Stomach (tissue), 9 donors: ENCODE results near the gene RAB3GAP2. TPM values are rescaled to one million over a fixed set of nuclear protein-coding genes. Genes with fewer than 3 reads are reported as not detected.
"Not testable (repeated sequence)": the region's sequence is repeated elsewhere in the genome, so short reads cannot be mapped to it uniquely, and the experiment has no call there.

ENCODE experiments used
- DNase-seq, 2 donors: peaks; one replicate each; pipeline versions ENCODE4 v3.0.0 to v3.0.0-alpha.2; 2013 to 2019
- H3K27ac ChIP-seq, 5 donors: fragments of 200-600 bp in 4 of 5; sonication (generic) in 4 of 5; one replicate each; pipeline ENCODE4 v1.5.1; 2013 to 2019; ENCODE audit warnings: mild to moderate bottlenecking in 1 of 5, moderate library complexity in 1 of 5
- H3K27me3 ChIP-seq, 3 donors: fragments of 200-600 bp; sonication (generic); one replicate each; pipeline ENCODE4 v1.5.1; 2017 to 2019; ENCODE audit warnings: mixed run types in 1 of 3
- H3K36me3 ChIP-seq, 4 donors: fragments of 200-600 bp; sonication (generic); 1 replicate in 3 of 4; 2 replicates in 1 of 4; pipeline ENCODE4 v1.5.1; 2016 to 2019
- H3K4me1 ChIP-seq, 4 donors: fragments of 200-600 bp; sonication (generic); one replicate each; pipeline ENCODE4 v1.5.1; 2016 to 2019
- H3K4me3 ChIP-seq, 4 donors: fragments of 200-600 bp; sonication (generic) in 3 of 4; one replicate each; pipeline ENCODE4 v1.5.1; 2016 to 2019; ENCODE audit warnings: mild to moderate bottlenecking in 1 of 4
- H3K9me3 ChIP-seq, 4 donors: fragments of 200-600 bp; sonication (generic); one replicate each; pipeline ENCODE4 v1.5.1; 2016 to 2019
- CTCF ChIP-seq, 7 experiments: fragments of 450-650 bp in 4 of 7; fragments of 200-600 bp in 3 of 7; sonication (generic) in 3 of 7; IDR thresholded peaks; one replicate each; pipeline ENCODE4 v1.5.1; 2016 to 2019; ENCODE audit warnings: antibody characterized with exemption in 7 of 7, control low read depth in 2 of 7, mild to moderate bottlenecking in 1 of 7
- EP300 ChIP-seq: sonication (generic); formaldehyde crosslinking; IDR thresholded peaks from one replicate; pipeline ENCODE4 v1.6.1; 2017; ENCODE audit warnings: antibody characterized with exemption
- POLR2A ChIP-seq, 4 donors: fragments of 450-650 bp; IDR thresholded peaks; one replicate each; pipeline ENCODE4 v1.6.1; 2016; ENCODE audit warnings: antibody characterized with exemption in 4 of 4, control low read depth in 2 of 4, mild to moderate bottlenecking in 1 of 4, moderate library complexity in 1 of 4
- POLR2AphosphoS5 ChIP-seq, 3 donors: sonication (generic); formaldehyde crosslinking; IDR thresholded peaks; one replicate each; pipeline ENCODE4 v1.6.1; 2016; ENCODE audit warnings: antibody characterized with exemption in 3 of 3
- WGBS, 5 donors: extraction: QIAGEN DNeasy Blood & Tissue Kit in 3 of 5; methylation state at CpG; one replicate each; pipeline versions ENCODE4 v1.1.5 to v1.1.7; 2013 to 2018; 5-methylcytosine and 5-hydroxymethylcytosine counted together
- intact Hi-C: fragments of 100-400 bp; cut with DNase I; formaldehyde crosslinking; loops from one replicate; pipeline ENCODE4 v1.15.1; 2023; ENCODE audit warnings: low total_unique reads
- polyA plus RNA-seq, 3 donors: library from polyadenylated mRNA; stranded (reverse); fragments of 200-250 nt; gene quantifications; one replicate each; pipeline ENCODE4 v1.2.3, GENCODE V29; 2013
- total RNA-seq, 5 donors: library from RNA; depleted of rRNA; stranded (reverse); fragments of >200 nt; gene quantifications; one replicate each; pipeline versions ENCODE4 v1.1.0 to v1.2.3, GENCODE V29; 2014 to 2016
- donor health status: healthy with polysubstance abuse.
- donor health status: Bipolar disorder and iron deficiency.
- donor health status: healthy.

RAB3GAP2 gene
- total and polyA plus RNA-seq, 8 donors, result 3.7 to 56.0 (median 14.8) TPM

GRCh38 chr1:220207411-220207810 lies 64.8 kb downstream of the RAB3GAP2 start:
- Histone ChIP-seq H3K9me3 (no peaks in the 10 kb centered on the region), H3K27ac (no peak overlapping the region), H3K27me3 (no peaks in the 10 kb centered on the region), H3K4me3 (no peak overlapping the region), H3K4me1 (no peaks in the 10 kb centered on the region), H3K36me3 (peaks cover 9 to 86% (median 79%) of the 10 kb centered on the region in 4 donors)
- no peak for DNase-seq
- intact Hi-C loops, result no loop called here
- TF ChIP-seq POLR2A (IDR thresholded peaks at IDR 0.05) (no peak), POLR2AphosphoS5 (IDR thresholded peaks at IDR 0.05) (no peak), CTCF (IDR thresholded peaks at IDR 0.05) (no peak), EP300 (no peak)

- H3K27ac ChIP-seq, DNase-seq, H3K4me3 ChIP-seq, H3K27me3 ChIP-seq, H3K4me1 ChIP-seq, H3K9me3 ChIP-seq, intact Hi-C loops: not testable (repeated sequence)
- H3K36me3 ChIP-seq, result peaks cover 20 to 92% (median 82%) of the 10 kb centered on the region in 4 donors
- 95 to 100% (median 98%) methylated on average over 1 to 2 of the region's 2 CpGs; no CpG with 5 or more reads in 1 of the 5 donors for WGBS, 5 donors
These were observed 67.5 kb downstream of the RAB3GAP2 start for GRCh38 chr1:220204758-220205157.

GRCh38 chr1:220203816-220204215 lies 68.4 kb downstream of the RAB3GAP2 start:
- WGBS, 5 donors, result 91 to 96% (median 92%) methylated on average over 2 of the region's 2 CpGs
- H3K27me3 ChIP-seq, result no peaks in the 10 kb centered on the region
- intact Hi-C loops, result no loop called here
- no peak overlapping the region for H3K27ac ChIP-seq
- H3K4me3 ChIP-seq, result no peak overlapping the region
- no peak for DNase-seq
- no peaks in the 10 kb centered on the region for H3K4me1 ChIP-seq
- peaks cover 20 to 92% (median 84%) of the 10 kb centered on the region in 4 donors for H3K36me3 ChIP-seq
- no peaks in the 10 kb centered on the region for H3K9me3 ChIP-seq
- TF ChIP-seq POLR2A (IDR thresholded peaks at IDR 0.05) (no peak), CTCF (IDR thresholded peaks at IDR 0.05) (no peak), EP300 (no peak), POLR2AphosphoS5 (IDR thresholded peaks at IDR 0.05) (no peak)

GRCh38 chr1:220198186-220199005 lies 73.9 kb downstream of the RAB3GAP2 start:
- no peak overlapping the region for H3K4me3 ChIP-seq
- H3K36me3 ChIP-seq, result peaks cover 25 to 96% (median 84%) of the 10 kb centered on the region in 4 donors
- WGBS, 5 donors, result 89 to 96% (median 93%) methylated on average over 5 of the region's 5 CpGs
- no peak for TF ChIP-seq POLR2AphosphoS5 (IDR thresholded peaks at IDR 0.05)
- TF ChIP-seq CTCF (IDR thresholded peaks at IDR 0.05), result no peak
- no peak for TF ChIP-seq EP300
- TF ChIP-seq POLR2A (IDR thresholded peaks at IDR 0.05), result no peak
- no peaks in the 10 kb centered on the region for H3K4me1 ChIP-seq
- no peak overlapping the region for H3K27ac ChIP-seq
- H3K9me3 ChIP-seq, result no peaks in the 10 kb centered on the region
- no peak for DNase-seq
- no peaks in the 10 kb centered on the region for H3K27me3 ChIP-seq
- intact Hi-C loops, result no loop called here

GRCh38 chr1:220195701-220196100 lies 76.6 kb downstream of the RAB3GAP2 start:
- H3K4me1 ChIP-seq, result no peaks in the 10 kb centered on the region
- no peak overlapping the region for H3K27ac ChIP-seq
- H3K27me3 ChIP-seq, result no peaks in the 10 kb centered on the region
- DNase-seq, result no peak
- H3K9me3 ChIP-seq, result no peaks in the 10 kb centered on the region
- H3K4me3 ChIP-seq, result no peak overlapping the region
- peaks cover 27 to 98% (median 87%) of the 10 kb centered on the region in 4 donors for H3K36me3 ChIP-seq
- TF ChIP-seq EP300 (no peak), CTCF (IDR thresholded peaks at IDR 0.05) (no peak), POLR2A (IDR thresholded peaks at IDR 0.05) (no peak), POLR2AphosphoS5 (IDR thresholded peaks at IDR 0.05) (no peak)
- intact Hi-C loops, result no loop called here
